Measurements from ENCODE around the gene PRDX5. TPM values are rescaled to one million over a fixed set of nuclear protein-coding genes. Genes with fewer than 3 reads are reported as not detected.

PRDX5 gene
- total RNA-seq, 2 experiments from 2014 or later = 31.7 to 33.1 TPM

DNA sequence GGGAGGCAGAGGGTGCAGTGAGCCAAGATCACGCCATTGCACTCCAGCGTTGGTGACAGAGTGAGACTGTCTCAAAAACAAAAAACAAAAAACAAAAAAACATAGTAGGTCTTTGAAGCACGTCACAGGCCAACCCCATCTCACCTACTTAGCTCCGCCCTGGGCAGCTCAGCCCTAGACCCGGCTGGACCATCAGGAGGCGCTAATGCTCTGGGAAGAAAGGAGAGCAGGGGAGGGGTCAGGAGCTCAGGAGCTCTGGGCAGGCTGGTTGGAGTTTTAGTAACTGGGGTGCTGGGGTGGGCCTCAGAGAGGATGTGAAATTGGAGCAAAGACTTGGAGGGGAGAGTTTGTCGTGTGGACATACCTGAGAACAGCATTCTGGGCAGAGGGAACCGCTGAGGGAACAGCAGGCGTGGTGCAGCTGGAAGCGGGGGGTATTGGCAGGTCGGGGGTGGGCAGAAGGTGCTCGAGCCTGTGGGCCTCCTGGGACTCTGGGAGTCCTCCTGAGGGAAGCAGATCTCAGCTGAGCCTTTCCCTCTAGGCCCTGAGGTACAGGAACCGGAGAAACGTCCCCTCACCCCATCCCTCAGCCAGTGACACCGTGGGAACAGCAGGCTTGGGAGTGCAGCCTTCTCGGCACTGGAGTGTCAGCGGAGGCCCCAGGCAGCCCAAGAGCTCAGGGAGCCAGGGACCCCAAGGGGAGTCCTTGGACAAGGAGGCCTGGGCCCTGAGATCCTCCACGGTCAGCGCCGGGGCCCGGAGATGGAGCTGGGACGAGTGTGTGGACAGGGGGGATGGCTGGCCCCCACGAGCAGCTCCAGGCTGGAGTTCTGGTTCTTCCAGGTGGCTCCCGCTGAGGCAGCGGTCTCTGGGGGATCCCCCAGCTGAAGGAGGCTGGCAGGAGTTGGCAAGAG, 38.8 kb downstream of the PRDX5 start:
- Mint-ChIP-seq H3K27ac (no peak overlapping the region), H3K27me3 (no peaks in the 10 kb centered on the region), H3K4me3 (peak overlapping the region; percentile 74), H3K4me1 (ENCODE audit: low read depth) (peaks cover 25% of the 10 kb centered on the region), H3K36me3 (ENCODE audit: low read depth) (peaks cover 18% of the 10 kb centered on the region), H3K9me3 (no peaks in the 10 kb centered on the region)
- ATAC-seq (ENCODE audit: poor library complexity) (no peak), DNase-seq (peak in 4 of 14 experiments; percentile 25 to 67 (median 38))
- H3K9me3 ChIP-seq (ENCODE audit: control insufficient read depth in 1 of 2, insufficient read depth in 1 of 2, low read length in 2 of 2) = no peaks in the 10 kb centered on the region
- H3K4me1 ChIP-seq (ENCODE audit: insufficient read depth, low read length) = peaks cover 38% of the 10 kb centered on the region
- TF ChIP-seq, protein P1, sequence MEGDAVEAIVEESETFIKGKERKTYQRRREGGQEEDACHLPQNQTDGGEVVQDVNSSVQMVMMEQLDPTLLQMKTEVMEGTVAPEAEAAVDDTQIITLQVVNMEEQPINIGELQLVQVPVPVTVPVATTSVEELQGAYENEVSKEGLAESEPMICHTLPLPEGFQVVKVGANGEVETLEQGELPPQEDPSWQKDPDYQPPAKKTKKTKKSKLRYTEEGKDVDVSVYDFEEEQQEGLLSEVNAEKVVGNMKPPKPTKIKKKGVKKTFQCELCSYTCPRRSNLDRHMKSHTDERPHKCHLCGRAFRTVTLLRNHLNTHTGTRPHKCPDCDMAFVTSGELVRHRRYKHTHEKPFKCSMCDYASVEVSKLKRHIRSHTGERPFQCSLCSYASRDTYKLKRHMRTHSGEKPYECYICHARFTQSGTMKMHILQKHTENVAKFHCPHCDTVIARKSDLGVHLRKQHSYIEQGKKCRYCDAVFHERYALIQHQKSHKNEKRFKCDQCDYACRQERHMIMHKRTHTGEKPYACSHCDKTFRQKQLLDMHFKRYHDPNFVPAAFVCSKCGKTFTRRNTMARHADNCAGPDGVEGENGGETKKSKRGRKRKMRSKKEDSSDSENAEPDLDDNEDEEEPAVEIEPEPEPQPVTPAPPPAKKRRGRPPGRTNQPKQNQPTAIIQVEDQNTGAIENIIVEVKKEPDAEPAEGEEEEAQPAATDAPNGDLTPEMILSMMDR (IDR thresholded peaks at IDR 0.05) = no peak
- CTCF ChIA-PET = interaction anchor here (1.3 kb wide), 1 partner anchor 52 kb away, joined by 3 read pairs; no protein-coding TSS in a partner anchor
- intact Hi-C loops (cut with DNase I, micrococcal nuclease) = loop anchor here in 1 of 2 experiments (5.0 kb wide), 1 partner anchor 39 kb away; the partner anchor contains the start of genes PRDX5 and TRMT112
- no peak overlapping the region for H3K4me3 ChIP-seq (ENCODE audit: low read length)
- peaks cover 39% of the 10 kb centered on the region for H3K36me3 ChIP-seq (ENCODE audit: insufficient read depth, low read length)
- POLR2A ChIA-PET = interaction anchor here (6.3 kb wide), 1 partner anchor 39 kb away, joined by 45 read pairs; the partner anchor contains the start of genes PRDX5 and TRMT112
- H3K27ac ChIP-seq (ENCODE audit: low read depth in 1 of 2, low read length in 2 of 2) = no peak overlapping the region
- H3K27me3 ChIP-seq (ENCODE audit: control insufficient read depth in 1 of 2, insufficient read depth in 2 of 2, low read length in 2 of 2) = no peaks in the 10 kb centered on the region

DNA sequence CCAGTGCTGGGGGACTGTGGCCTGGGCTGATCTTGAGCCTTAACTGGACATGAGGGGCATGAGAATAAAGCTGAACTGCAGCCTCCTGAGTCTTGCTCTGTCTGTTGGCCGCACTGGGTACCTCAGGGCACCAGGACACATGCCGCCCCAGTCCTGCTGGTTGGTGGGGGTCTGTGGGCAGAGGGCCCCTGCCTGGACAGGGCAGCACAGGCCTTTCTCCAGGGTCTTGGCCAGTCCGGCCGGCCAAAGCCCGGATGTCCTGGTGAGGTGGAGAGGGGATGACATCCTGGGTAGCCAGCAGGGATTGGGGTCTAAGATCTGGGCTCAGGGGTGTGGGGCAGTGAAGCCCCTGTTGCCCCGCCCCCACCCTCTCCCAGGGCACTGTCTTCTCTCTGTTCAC, 39.5 kb downstream of the PRDX5 start:
- Mint-ChIP-seq H3K9me3 (no peaks in the 10 kb centered on the region), H3K36me3 (ENCODE audit: low read depth) (peaks cover 25% of the 10 kb centered on the region), H3K27ac (no peak overlapping the region), H3K4me1 (ENCODE audit: low read depth) (peaks cover 25% of the 10 kb centered on the region), H3K27me3 (no peaks in the 10 kb centered on the region), H3K4me3 (no peak overlapping the region)
- CTCF ChIA-PET = interaction anchor here (1.3 kb wide), 1 partner anchor 53 kb away, joined by 3 read pairs; no protein-coding TSS in a partner anchor
- Histone ChIP-seq H3K27ac (ENCODE audit: low read depth in 1 of 2, low read length in 2 of 2) (no peak overlapping the region), H3K4me1 (ENCODE audit: insufficient read depth, low read length) (peaks cover 38% of the 10 kb centered on the region), H3K36me3 (ENCODE audit: insufficient read depth, low read length) (peaks cover 44% of the 10 kb centered on the region), H3K9me3 (ENCODE audit: control insufficient read depth in 1 of 2, insufficient read depth in 1 of 2, low read length in 2 of 2) (no peaks in the 10 kb centered on the region), H3K4me3 (ENCODE audit: low read length) (no peak overlapping the region), H3K27me3 (ENCODE audit: control insufficient read depth in 1 of 2, insufficient read depth in 2 of 2, low read length in 2 of 2) (no peaks in the 10 kb centered on the region)
- DNase-seq (no peak), ATAC-seq (ENCODE audit: poor library complexity) (no peak)
- intact Hi-C loops (cut with DNase I, micrococcal nuclease) = loop anchor here in 1 of 2 experiments (5.0 kb wide), 1 partner anchor 40 kb away; the partner anchor contains the start of genes PRDX5 and TRMT112
- TF ChIP-seq, protein P1 (IDR thresholded peaks at IDR 0.05) = no peak
- POLR2A ChIA-PET = interaction anchor here (6.3 kb wide), 1 partner anchor 40 kb away, joined by 45 read pairs; the partner anchor contains the start of genes PRDX5 and TRMT112

DNA sequence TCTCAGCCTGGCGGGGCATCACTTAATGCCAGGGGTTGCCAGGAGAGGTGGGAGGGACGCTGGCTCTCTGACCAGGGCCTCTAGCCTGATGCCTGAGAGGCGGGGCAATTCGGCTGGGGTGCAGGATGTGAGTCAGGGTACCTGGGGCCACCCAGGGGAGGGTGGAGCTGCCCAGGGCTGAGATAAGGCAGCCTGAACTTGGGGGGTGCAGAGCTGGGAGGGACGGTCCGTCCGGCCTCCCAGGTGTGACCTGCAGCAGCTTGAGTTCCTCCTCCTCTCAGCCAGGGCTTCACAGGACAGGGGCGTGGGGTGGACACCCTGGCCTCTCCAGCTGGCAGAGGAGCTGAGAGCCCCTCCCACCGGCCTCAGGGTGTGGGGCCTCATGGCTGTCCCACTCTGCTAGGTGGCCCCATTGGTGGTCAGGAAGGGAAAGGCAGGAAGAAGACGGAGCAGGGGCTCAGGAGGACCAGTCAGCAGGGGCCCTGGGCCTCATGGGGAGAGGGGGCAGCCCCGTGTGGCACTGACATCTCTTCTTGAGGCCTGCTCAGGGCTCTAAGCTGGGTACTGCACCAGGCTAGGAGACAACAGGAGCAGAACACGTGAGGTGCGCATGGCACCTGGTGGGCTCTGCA, 40.1 kb downstream of the PRDX5 start:
- H3K4me1 ChIP-seq (ENCODE audit: insufficient read depth, low read length) = peaks cover 38% of the 10 kb centered on the region
- no peaks in the 10 kb centered on the region for H3K9me3 ChIP-seq (ENCODE audit: control insufficient read depth in 1 of 2, insufficient read depth in 1 of 2, low read length in 2 of 2)
- TF ChIP-seq, protein P1 (IDR thresholded peaks at IDR 0.05) = no peak
- no peak overlapping the region for H3K27ac Mint-ChIP-seq
- peak in 8 of 14 experiments; percentile 25 to 63 (median 50) for DNase-seq
- H3K27me3 ChIP-seq (ENCODE audit: control insufficient read depth in 1 of 2, insufficient read depth in 2 of 2, low read length in 2 of 2) = no peaks in the 10 kb centered on the region
- intact Hi-C loops (cut with DNase I, micrococcal nuclease) = loop anchor here in 1 of 2 experiments (5.0 kb wide), 1 partner anchor 41 kb away; the partner anchor contains the start of genes PRDX5 and TRMT112
- peaks cover 31% of the 10 kb centered on the region for H3K36me3 Mint-ChIP-seq (ENCODE audit: low read depth)
- H3K27ac ChIP-seq (ENCODE audit: low read depth in 1 of 2, low read length in 2 of 2) = no peak overlapping the region
- ChIA-PET CTCF (no interaction called here), POLR2A (interaction anchor here (6.3 kb wide), 1 partner anchor 40 kb away, joined by 45 read pairs; the partner anchor contains the start of genes PRDX5 and TRMT112)
- peak overlapping the region; percentile 57 for H3K4me3 ChIP-seq (ENCODE audit: low read length)
- no peaks in the 10 kb centered on the region for H3K27me3 Mint-ChIP-seq
- H3K9me3 Mint-ChIP-seq = no peaks in the 10 kb centered on the region
- peaks cover 43% of the 10 kb centered on the region for H3K36me3 ChIP-seq (ENCODE audit: insufficient read depth, low read length)
- peaks cover 25% of the 10 kb centered on the region for H3K4me1 Mint-ChIP-seq (ENCODE audit: low read depth)
- ATAC-seq (ENCODE audit: poor library complexity) = no peak
- peak overlapping the region; percentile 69 for H3K4me3 Mint-ChIP-seq
